SIG-M5 (cell line): ENCODE measurements around the gene FLT1.

Source experiments
- DNase-seq: peaks from one replicate; lab custom pipeline; 2025; lab: John Stamatoyannopoulos, UW

FLT1 gene

GRCh38 chr13:28384789-28385188 is 110.1 kb downstream of the FLT1 start:
- DNase-seq: no peak

- no peak for DNase-seq
Measured at GRCh38 chr13:28380319-28380718, 114.6 kb downstream of the FLT1 start.

DNA sequence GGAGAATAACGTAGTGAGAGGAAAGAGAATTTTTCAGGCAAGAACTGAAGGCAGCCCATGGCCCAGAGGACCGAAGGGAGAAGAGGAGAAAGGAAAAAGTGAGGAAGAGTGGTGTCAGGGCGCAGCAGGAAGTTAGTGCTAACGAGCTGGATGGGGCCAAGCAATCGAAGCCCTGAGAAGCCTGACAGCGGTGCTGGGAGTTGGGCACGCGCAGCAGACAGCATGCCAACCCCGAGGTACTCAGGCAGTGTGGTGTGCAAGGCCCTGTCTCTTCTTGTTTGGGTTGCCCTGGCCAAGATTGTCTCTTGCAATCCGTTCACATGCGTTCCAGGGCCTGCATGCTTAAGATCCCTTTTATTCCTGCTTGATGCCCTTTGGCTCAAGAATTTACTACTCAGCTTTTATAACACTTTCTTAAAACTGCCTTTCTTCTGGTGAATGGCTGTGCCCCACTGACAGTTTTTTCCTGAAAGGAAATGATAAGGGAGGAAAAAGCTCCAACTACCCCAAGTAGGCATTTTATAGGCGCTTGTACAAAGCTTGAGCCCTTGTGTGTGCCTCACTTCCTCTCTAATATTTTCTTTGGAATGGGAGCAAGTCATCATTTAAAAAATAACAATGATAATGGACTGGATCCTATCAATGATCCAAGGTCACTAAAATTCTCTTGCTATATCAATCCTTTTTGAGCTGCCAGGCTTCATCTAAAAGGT is 115.4 kb downstream of the FLT1 start:
- DNase-seq: no peak

DNA sequence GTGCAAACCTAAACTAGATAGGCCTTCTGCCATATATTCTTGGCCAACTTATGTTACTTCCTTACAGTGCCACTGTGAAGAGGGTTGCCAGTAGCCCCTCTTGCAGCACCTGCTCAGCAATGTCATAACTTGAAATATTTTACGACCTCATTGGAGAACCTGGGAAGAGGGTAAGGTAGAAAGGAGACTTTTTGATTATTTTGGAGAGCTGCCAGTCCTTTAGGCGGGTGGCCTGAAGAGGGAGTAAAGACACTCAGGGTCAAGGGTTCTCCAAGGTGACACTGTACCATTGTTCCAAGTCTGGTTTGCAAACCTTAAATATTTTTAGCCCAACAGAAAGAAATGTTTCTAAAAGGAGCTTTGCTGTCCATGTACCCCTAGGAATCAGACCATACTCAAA is 118.3 kb downstream of the FLT1 start:
- DNase-seq: no peak

- DNase-seq: no peak
Measured at GRCh38 chr13:28375250-28375930, 119.5 kb downstream of the FLT1 start.

GRCh38 chr13:28373810-28374209 is 121.1 kb downstream of the FLT1 start:
- peak; percentile 15 for DNase-seq

DNA sequence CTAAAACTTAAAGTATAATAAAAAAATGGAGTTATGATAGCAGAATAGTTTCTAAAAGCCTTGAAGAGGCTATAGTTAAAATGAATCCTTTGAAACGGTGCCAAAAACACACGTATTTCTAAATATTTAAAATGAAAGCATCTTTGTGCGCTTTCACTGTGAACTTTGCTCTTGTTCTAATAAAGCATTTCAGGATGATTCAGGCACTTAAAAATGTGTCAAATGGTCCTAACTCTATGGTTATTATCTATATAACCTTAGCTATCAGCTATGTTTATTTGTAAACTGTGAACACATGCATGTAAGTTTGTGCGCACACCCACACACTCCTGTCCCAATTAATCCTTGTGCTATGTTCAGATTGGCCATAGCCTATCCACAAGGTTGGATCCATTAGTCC is 124.5 kb downstream of the FLT1 start:
- DNase-seq: no peak

DNA sequence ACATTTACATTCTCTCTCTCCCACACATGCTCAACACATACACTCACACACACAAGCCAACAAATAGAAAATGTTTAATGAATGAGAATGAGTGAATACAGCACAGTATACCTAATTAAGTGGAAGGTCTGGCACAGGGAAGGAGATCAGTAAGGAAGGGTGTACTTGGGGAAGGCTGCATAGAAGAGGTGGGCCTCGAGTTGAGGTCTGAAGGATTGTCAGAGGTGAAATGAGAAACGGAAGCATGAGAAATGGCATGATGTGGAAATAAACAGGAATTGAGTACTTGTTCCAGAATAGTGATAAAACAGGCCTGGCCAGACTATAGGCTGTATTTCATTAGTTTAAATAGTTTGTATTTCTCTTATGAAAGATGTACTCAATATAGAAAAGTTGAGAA is 136.2 kb downstream of the FLT1 start:
- no peak for DNase-seq

GRCh38 chr13:28357911-28358433 is 137.0 kb downstream of the FLT1 start:
- DNase-seq: no peak

DNA sequence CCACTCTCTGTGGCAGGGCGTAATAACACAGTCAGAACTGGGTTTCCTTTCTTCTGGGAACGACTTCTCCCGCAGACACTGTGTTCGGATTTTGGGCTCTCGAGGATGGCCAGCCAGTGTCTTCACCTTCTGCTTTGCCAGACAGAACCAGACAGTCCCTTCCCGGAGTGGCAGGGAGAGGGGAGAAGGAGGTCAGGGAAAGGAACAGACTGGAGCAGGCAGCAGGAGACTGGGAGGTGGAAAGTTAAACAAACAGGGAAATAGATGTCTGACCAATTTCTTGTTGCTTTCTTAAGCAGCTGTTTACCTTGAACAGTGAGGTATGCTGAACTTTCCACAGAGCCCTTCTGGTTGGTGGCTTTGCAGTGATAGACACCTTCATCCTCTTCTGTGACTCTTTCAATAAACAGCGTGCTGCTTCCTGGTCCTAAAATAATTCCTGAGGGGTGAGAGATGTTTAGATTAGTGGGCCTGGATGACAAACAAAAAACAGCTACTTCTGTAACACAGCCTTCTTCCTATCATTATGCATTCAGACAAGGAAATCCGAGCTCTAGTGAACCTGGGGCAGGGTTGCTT is 137.6 kb downstream of the FLT1 start:
- DNase-seq: no peak

DNA sequence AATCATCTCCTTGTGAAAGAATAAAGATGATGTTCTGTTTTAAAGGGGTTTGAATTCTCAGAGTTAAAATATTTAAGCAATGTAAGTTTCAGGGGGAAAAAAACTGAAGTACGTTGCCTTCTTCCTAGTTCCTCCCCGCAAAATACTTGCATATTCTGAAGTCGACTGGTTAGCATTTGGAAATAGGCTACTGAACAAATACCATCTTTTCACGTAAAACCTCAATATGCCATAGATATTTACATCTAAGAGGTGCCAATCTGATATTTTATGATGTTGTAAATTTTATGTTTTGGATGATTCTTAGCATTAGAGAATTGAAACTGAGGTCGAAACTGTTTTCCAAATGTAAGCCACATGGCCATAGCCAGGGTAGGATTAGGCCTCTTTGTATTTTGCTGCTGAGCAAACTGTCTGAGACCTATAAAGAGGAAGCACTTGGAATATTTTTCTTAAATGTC is 138.3 kb downstream of the FLT1 start:
- DNase-seq: no peak

DNA sequence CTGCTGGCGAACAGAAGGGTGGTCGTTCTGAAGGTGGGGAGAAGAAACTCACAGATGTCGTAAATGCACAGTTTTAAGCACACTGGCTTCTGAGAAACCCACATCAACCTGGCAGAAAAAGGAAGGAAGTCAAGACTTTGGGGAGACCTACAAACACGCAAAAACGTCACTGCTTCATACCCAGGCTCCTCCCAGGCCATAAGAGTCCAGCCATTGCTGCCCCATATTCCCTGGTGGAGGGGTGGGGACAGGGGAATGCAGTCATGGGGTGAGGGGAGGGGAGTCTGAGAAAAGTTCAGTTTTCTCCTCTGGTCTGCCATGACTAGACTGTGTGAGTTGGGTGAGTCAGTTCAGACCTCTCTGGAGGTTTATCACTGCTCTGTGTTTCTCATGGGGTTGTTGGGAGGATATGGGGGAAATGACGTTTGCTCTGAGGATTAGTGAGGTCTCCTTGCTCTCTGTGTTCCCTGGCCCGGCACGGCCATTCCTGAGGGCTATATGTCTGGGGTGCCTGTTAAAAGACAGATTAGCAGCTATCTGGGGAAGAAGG is 139.0 kb downstream of the FLT1 start:
- no peak for DNase-seq

- no peak for DNase-seq
Measured at GRCh38 chr13:28355046-28355821, 139.7 kb downstream of the FLT1 start.

- DNase-seq: no peak
Measured at GRCh38 chr13:28353679-28354078, 141.2 kb downstream of the FLT1 start.

- DNase-seq: no peak
Measured at GRCh38 chr13:28349907-28350654, 144.8 kb downstream of the FLT1 start.

- DNase-seq: no peak
Measured at GRCh38 chr13:28349371-28349770, 145.6 kb downstream of the FLT1 start.

DNA sequence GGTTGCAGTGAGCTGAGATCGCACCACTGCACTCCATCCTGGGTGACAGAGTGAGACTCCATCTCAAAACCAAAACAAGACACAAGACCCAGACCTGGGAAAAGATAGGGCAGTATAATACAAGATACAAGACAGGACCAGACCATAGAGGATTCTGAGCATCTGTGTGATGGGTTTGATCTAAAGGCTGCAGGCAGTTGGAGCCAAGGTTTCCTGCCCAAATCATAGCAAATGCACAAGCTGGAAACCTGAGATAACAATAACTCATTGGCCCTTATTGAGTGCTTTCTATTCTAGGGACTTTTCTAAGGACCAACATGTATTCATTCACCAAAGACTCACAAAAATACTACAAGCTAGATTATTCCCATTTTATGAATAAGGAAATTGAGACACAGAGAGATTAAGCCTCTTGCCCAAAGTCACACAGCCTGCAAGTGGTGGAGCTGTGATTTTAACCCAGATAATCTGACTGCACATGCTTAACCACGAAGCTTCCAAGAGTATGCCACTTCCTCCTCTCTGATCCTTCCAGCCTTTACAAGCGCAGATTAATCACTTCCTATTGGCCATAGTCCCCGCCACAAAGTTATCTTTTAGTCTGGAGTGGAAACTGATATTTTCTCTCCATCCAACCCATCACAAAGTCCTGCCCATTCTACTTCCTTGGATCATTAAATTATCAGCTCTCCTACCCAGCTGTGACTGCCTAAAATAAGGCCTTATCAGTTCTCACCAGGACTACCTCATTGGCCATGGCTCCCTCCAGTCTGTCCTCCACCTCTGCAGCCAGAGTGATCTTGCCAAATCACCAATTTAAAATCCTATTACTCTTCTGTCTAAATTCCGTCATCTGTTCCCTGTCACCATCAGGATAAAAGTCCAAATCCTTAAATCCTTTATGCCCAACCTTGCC is 147.2 kb downstream of the FLT1 start:
- DNase-seq: no peak

GRCh38 chr13:28346154-28346553 is 148.8 kb downstream of the FLT1 start:
- DNase-seq: no peak

DNA sequence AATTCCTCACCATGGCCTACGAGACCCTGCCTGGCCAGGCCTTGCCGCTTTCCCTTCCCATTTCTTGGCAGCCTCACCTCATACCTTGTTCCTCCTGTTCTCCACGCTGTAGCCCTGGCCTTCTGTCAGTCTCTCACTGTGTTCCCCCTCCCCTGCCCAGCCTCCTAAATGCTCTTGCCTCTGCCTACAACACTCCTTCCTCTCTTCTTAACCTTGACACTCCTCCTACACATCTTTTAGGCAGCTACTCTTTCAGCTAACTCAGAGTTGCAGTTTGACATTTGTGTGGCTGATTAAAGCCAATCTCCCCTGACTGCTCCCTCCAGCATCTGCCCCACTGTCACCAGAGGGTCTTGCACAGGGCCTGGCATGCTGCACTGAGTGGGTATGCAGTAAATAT is 150.8 kb downstream of the FLT1 start:
- DNase-seq: no peak

DNA sequence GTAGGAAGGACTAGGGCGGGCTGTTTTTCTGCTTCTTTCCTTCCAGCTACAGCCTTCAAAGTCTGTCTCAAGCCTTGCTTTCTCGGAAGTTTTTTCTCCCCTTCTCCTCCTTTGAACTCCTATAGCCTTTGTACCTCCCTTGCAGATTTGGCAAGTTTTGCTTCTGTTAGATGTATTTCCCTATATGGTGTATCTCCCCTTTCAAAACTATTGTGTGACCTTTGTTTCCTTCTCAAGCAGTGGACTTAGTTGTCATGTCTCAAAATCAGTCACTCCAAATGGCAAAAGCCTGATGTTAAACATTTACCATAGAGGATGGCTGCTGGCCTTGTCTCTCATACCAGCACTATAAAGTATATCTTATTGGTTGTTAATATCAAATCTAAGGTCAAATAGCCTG is 152.7 kb downstream of the FLT1 start:
- DNase-seq: no peak
